Right ventricle myocardium inferior (tissue), 1 donor: ENCODE measurements around the gene BTLA. TPM values are rescaled to one million over a fixed set of nuclear protein-coding genes. Genes with fewer than 3 reads are reported as not detected.
"Not testable (repeated sequence)": the region's sequence is repeated elsewhere in the genome, so short reads cannot be mapped to it uniquely, and the experiment has no call there.

Experiments
- ATAC-seq: fragments of 200-7000 bp; cut with Tn5 transposase; one replicate; pipeline ENCODE4 v1.9.1; 2020; ENCODE audit warnings: mild to moderate bottlenecking, moderate library complexity
- DNase-seq: peaks from one replicate; pipeline ENCODE4 v3.0.0; 2021; ENCODE audit errors: missing footprints
- intact Hi-C: fragments of 100-400 bp; cut with DNase I; formaldehyde crosslinking; loops from one replicate; pipeline ENCODE4 v1.11.0; 2022
- total RNA-seq: library from RNA; stranded (reverse); fragmentation: NEBNext Ultra II Directional; extraction: Animal tissue kit (Norgen Biotek cat#: 25700); gene quantifications from one replicate; pipeline ENCODE4 v1.2.1, GENCODE V29; 2021
- donor health status: DM: no; HTN: yes; CAD: no; lungs with severe emphysema.

BTLA gene
- total RNA-seq, 1 donor from 2014 or later = 0.14 TPM

DNA sequence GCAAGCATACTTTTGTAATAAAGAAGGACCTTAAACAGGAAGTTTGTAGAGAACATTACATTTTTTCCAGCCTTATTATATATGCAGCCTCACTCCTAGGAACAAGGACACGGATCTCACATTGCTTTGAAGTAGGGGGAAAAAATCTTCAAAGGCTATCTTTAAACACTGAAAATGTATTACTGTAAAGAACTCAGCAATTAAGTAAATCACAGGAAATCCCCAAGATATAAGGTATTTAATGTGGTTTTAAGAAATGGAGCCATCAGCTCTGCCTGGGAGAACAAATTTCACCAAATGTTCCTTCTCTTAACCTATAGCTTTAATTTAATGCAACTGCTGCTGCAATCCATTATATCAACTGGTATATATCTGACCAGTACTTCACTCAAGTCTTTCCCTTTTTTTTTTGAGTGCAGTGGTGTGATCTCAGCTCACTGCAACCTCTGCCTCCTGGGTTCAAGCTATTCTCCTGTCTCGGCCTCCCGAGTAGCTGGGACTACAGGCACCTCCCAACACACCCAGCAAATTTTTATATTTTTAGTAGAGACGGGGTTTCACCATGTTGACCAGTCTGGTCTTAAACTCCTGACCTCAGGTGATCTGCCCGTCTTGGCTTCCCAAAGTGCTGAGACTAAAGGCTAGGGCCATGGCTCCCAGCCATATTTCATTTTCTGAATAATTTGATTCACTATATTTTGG, 2.8 kb downstream of the BTLA start:
- ATAC-seq = no peak
- DNase-seq = no peak
- intact Hi-C loops = no loop called here

DNA sequence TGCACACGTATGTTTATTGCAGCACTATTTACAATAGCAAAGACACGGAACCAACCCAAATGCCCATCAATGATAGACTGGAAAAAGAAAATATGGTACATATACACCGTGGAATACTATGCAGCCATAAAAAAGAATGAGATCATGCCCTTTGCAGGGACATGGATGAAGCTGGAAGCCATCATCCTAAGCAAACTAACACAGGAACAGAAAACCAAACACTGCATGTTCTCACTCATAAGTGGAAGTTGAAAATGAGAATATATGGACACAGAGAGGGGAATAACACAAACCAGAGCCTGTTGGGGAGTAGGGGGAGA, 4.9 kb downstream of the BTLA start:
- intact Hi-C loops, DNase-seq, ATAC-seq: not testable (repeated sequence)

GRCh38 chr3:112492124-112492523, 7.1 kb downstream of the BTLA start:
- DNase-seq = no peak
- intact Hi-C loops = no loop called here
- no peak for ATAC-seq

DNA sequence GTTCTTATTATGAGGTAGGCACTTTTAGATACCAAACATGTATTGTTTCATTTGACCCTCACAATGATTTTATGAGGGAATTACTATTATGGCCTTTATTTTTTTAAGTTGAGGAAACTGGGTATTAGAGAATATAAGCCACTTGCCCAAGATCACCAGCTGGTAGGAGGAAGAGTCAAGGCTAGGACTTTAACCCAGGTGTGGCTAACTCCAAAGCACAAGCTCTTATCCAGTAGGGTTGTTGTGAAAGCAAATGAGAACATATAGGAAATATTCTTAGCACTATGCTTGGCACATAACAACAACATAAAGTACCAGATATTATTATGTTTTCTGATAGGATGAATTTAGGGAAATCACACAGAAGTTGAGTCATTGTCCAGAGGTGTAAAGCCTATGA, 7.9 kb downstream of the BTLA start:
- DNase-seq (no peak), ATAC-seq (no peak)
- intact Hi-C loops = no loop called here

- ATAC-seq = no peak
- intact Hi-C loops = no loop called here
- no peak for DNase-seq
These were observed 9.4 kb downstream of the BTLA start for GRCh38 chr3:112489674-112490479.

- intact Hi-C loops = no loop called here
- DNase-seq = no peak
- no peak for ATAC-seq
These were observed 12.3 kb downstream of the BTLA start for GRCh38 chr3:112486811-112487505.

DNA sequence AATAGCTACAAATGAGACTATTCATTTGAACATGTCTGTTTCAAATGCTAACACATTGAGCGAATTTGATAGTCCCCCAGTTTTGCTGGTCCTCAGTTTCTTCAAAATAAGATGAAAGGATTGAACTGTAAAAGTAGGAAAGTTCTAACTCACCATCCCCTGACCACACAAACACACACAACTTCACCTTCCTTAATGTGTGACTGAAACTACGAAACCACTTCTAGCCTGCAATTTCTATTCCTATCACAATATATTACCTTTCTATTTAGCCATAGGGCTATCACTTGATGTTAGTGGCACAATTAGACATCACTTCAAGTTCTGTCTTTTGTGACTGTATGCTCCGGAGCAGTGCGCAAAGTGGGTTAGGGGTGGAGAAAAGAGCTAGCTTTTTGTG, 14.9 kb downstream of the BTLA start:
- DNase-seq = no peak
- intact Hi-C loops = no loop called here
- ATAC-seq = no peak

- no peak for DNase-seq
- intact Hi-C loops = no loop called here
- ATAC-seq = no peak
These were observed 16.6 kb downstream of the BTLA start for GRCh38 chr3:112482675-112483074.

- ATAC-seq (no peak), DNase-seq (no peak)
- intact Hi-C loops = no loop called here
These were observed 18.0 kb downstream of the BTLA start for GRCh38 chr3:112481302-112481721.

DNA sequence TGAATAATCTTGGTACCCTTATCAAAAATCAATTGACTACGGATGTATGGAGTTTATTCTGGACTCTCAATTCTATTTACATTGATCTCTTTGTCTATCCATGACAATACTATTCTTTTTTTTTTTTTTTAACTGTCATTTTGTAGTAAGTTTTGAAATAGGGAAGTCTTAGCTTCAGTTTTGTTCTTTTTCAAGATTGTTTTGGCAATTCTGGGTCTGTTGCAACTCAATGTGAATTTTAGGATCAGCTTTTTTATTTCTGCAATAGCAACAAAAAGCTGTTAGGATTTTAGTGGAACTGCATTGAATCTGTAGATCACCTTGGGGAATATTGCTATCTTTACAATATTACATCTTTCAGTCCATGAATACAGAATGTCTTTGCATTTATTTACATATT, 21.4 kb downstream of the BTLA start:
- intact Hi-C loops = no loop called here
- ATAC-seq = no peak
- DNase-seq = no peak

DNA sequence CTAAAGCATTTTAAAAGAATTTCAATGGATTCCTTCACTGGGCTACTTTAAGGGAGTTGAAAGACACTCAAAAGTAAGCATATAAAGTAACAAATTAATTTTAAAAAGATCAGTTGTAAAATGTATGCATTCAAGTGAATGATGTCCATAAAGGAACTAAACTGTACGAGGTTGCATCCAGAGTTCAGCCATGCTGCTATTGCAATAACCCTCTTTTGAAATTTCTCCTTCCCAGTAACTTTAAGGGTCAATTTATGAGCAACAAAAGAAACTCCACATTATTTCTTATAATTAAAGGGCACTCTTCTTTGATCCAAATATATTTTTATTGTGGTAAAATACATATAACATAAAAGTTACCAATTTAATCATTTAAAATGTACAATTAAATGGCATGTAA, 22.9 kb downstream of the BTLA start:
- ATAC-seq (no peak), DNase-seq (no peak)
- intact Hi-C loops = no loop called here

DNA sequence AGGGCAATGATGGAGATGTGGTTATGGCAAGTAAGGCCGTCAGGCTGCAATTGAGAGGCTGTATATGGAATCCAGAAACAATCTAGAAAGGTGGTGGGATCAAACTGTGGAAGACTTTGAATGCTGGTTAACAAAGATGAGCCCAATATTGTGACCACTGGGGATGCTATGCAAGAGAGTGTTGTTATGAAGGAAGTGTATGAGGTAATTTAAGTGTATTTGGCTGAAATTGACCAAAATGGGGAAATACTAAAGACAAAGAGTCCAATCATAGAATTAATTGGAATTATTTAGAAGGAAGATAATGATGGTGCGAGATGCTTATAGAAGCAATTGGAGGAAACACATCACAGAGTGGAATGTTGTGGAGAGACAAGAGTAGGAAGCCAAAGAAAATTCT, 24.5 kb downstream of the BTLA start:
- intact Hi-C loops = no loop called here
- no peak for ATAC-seq
- no peak for DNase-seq

GRCh38 chr3:112472691-112473090, 26.6 kb downstream of the BTLA start:
- intact Hi-C loops = no loop called here
- DNase-seq (no peak), ATAC-seq (no peak)

DNA sequence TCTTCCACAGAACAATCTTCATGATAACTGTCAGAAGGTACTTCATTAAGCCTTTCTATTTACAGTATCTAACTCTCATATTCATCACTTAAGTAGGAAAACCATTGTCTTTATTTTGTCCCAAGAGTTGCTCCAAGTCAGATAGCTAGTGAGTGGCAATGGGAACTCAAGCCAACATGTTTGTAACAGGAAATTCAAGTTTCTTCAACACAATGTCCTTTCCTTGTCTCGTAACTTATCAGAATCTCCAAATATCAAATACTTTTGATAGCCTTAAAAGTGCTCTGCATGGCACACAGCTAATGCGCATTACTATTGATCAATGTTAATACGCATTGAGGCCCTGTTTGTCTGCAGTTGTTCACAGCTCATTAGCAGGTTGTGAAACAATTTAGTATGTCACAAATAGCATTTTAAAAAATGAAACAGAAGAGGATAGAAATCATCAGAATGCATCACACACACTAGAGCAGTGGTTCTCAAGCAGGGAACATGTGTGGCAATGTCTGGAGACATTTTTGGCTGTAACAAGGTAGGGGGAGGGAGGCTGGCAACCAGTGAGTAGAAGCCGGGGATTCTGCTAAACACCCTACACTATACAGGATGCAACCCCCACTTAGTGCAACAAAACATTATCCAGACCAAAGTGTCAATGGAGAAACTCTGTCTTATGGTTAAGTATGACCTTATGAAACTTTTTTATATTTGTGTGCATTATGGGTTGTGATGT, 27.5 kb downstream of the BTLA start:
- DNase-seq (no peak), ATAC-seq (no peak)
- intact Hi-C loops = no loop called here

DNA sequence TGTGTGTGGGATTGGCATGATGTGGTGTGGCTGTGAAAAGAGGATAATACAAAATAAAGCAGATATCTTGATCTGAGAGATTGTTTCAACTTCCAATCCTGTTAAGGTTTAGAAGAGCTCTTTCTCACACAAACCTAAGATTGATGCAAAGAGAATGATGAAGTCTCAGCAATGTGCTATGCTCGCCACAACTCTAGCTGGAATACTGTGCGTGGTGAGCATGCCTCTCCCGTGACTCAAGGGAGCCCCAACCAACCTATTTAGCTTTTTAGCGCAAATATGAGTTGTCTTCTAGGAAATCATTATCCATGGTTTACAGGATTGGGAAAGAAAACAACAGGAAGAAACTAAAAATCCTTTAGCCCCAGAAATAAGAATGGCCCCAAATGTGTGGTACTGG, 28.5 kb downstream of the BTLA start:
- ATAC-seq (no peak), DNase-seq (no peak)
- intact Hi-C loops = no loop called here

DNA sequence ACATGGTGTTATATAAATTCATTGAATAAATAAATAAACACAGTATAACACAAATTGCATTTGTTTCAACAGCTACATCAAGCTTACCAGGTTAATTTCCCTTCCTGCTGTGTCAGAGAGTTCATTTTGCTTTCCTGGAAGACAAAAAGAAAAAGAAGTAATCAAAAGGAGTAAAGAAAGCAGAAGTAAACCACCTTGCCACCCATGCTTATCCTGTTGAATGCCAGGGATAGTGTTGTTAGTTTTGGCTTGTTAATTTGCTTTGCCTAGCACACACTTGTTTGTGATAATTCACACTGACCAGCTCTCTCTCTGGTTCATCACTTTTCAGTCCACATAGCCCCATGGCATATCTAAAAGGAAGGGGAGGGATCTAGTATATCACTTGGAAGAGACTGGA, 29.6 kb downstream of the BTLA start:
- ATAC-seq = no peak
- no peak for DNase-seq
- intact Hi-C loops = no loop called here

GRCh38 chr3:112467539-112467938, 31.7 kb downstream of the BTLA start:
- intact Hi-C loops = no loop called here
- DNase-seq = no peak
- ATAC-seq = no peak

DNA sequence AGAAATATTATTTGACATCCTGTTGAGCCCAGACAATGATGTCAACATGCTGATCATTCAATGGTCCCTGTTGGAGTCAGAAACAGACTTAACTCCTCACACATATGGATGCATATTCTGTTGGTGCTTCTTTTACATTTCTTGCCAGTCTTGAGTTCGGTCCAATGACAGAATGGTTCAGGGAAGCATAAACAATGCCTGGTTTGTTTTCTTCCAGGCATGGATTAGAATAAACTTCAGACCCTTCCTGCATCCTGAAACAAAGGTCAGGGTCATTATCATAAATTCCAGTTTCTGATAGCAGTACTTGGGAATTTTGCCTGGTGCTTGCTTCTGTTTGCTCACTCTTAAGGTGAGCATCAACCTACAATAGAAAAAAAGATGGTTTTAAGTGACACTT, 33.3 kb downstream of the BTLA start:
- ATAC-seq = no peak
- intact Hi-C loops = no loop called here
- no peak for DNase-seq

- ATAC-seq = no peak
- intact Hi-C loops = no loop called here
- no peak for DNase-seq
These were observed 35.0 kb downstream of the BTLA start for GRCh38 chr3:112464264-112464663.
